Activated CD4-positive, alpha-beta T cell treated with anti-CD3 and anti-CD28 coated beads for 24 hours (primary cell): ENCODE measurements around the gene ACTL7A.
"Not testable (repeated sequence)": the region's sequence is repeated elsewhere in the genome, so short reads cannot be mapped to it uniquely, and the experiment has no call there.

ENCODE experiments used
- DNase-seq, 2 donors: peaks; one replicate each; pipeline ENCODE4 v3.0.0-alpha.2; 2020; ENCODE audit warnings: low read depth in 2 of 2

ACTL7A gene

GRCh38 chr9:108876425-108876824, 14.4 kb downstream of the ACTL7A start:
- DNase-seq, result no peak

GRCh38 chr9:108877524-108877923, 15.5 kb downstream of the ACTL7A start:
- no peak for DNase-seq

GRCh38 chr9:108880738-108881316, 18.8 kb downstream of the ACTL7A start:
- no peak for DNase-seq

- no peak for DNase-seq
Measured at GRCh38 chr9:108882052-108882888, 20.2 kb downstream of the ACTL7A start.

- no peak for DNase-seq
Measured at GRCh38 chr9:108883085-108883484, 21.0 kb downstream of the ACTL7A start.

- no peak for DNase-seq
Measured at GRCh38 chr9:108884701-108885100, 22.6 kb downstream of the ACTL7A start.

- DNase-seq, result peak; percentile 14 to 40
Measured at GRCh38 chr9:108885643-108886348, 23.7 kb downstream of the ACTL7A start.

- DNase-seq, result not testable (repeated sequence)
Measured at GRCh38 chr9:108886594-108887271, 24.7 kb downstream of the ACTL7A start.

- no peak for DNase-seq
Measured at GRCh38 chr9:108889649-108890067, 27.6 kb downstream of the ACTL7A start.

- no peak for DNase-seq
Measured at GRCh38 chr9:108894225-108894997, 32.3 kb downstream of the ACTL7A start.

GRCh38 chr9:108897324-108898096, 35.4 kb downstream of the ACTL7A start:
- DNase-seq, result no peak

GRCh38 chr9:108899023-108899695, 37.1 kb downstream of the ACTL7A start:
- not testable (repeated sequence) for DNase-seq

- no peak for DNase-seq
Measured at GRCh38 chr9:108900176-108900575, 38.1 kb downstream of the ACTL7A start.

GRCh38 chr9:108903420-108904103, 41.5 kb downstream of the ACTL7A start:
- DNase-seq, result no peak

- no peak for DNase-seq
Measured at GRCh38 chr9:108904161-108904560, 42.1 kb downstream of the ACTL7A start.

GRCh38 chr9:108905494-108905893, 43.4 kb downstream of the ACTL7A start:
- no peak for DNase-seq

GRCh38 chr9:108910402-108910801, 48.3 kb downstream of the ACTL7A start:
- no peak for DNase-seq

GRCh38 chr9:108910914-108911313, 48.8 kb downstream of the ACTL7A start:
- no peak for DNase-seq

GRCh38 chr9:108911820-108912219, 49.8 kb downstream of the ACTL7A start:
- no peak for DNase-seq
